HG03565 (cell line): ENCODE measurements around the gene ABCC6.

Experiments used
- ATAC-seq: cut with Tn5 transposase; IDR thresholded peaks from one replicate; pipeline ENCODE4 v1.9.1; 2021; ENCODE audit warnings: mild to moderate bottlenecking, moderate library complexity; ENCODE audit not compliant: unreplicated experiment

The ABCC6 gene

GRCh38 chr16:16145286-16145685, 78.0 kb downstream of the ABCC6 start:
- ATAC-seq: no peak

GRCh38 chr16:16144416-16144815, 78.9 kb downstream of the ABCC6 start:
- no peak for ATAC-seq

- no peak for ATAC-seq
Observed at GRCh38 chr16:16143931-16144330, 79.4 kb downstream of the ABCC6 start.

- no peak for ATAC-seq
Observed at GRCh38 chr16:16143038-16143763, 80.1 kb downstream of the ABCC6 start.

- no peak for ATAC-seq
Observed at GRCh38 chr16:16141784-16142396, 81.4 kb downstream of the ABCC6 start.

GRCh38 chr16:16141141-16141540, 82.2 kb downstream of the ABCC6 start:
- no peak for ATAC-seq

- ATAC-seq: no peak
Observed at GRCh38 chr16:16140537-16140936, 82.8 kb downstream of the ABCC6 start.

- ATAC-seq: no peak
Observed at GRCh38 chr16:16139806-16140205, 83.5 kb downstream of the ABCC6 start.

GRCh38 chr16:16139061-16139460, 84.2 kb downstream of the ABCC6 start:
- no peak for ATAC-seq

GRCh38 chr16:16138034-16138635, 85.2 kb downstream of the ABCC6 start:
- no peak for ATAC-seq

GRCh38 chr16:16137110-16137509, 86.2 kb downstream of the ABCC6 start:
- ATAC-seq: no peak

- no peak for ATAC-seq
Observed at GRCh38 chr16:16136588-16136987, 86.7 kb downstream of the ABCC6 start.

- ATAC-seq: no peak
Observed at GRCh38 chr16:16133943-16134604, 89.2 kb downstream of the ABCC6 start.

- ATAC-seq: no peak
Observed at GRCh38 chr16:16131659-16132058, 91.6 kb downstream of the ABCC6 start.

GRCh38 chr16:16131204-16131603, 92.1 kb downstream of the ABCC6 start:
- no peak for ATAC-seq

- no peak for ATAC-seq
Observed at GRCh38 chr16:16127469-16128116, 95.7 kb downstream of the ABCC6 start.

- ATAC-seq: no peak
Observed at GRCh38 chr16:16126896-16127295, 96.4 kb downstream of the ABCC6 start.

- ATAC-seq: no peak
Observed at GRCh38 chr16:16124974-16125373, 98.3 kb downstream of the ABCC6 start.

- ATAC-seq: no peak
Observed at GRCh38 chr16:16124438-16124837, 98.9 kb downstream of the ABCC6 start.

GRCh38 chr16:16122264-16122663, 101.0 kb downstream of the ABCC6 start:
- ATAC-seq: no peak

GRCh38 chr16:16121185-16121727, 102.0 kb downstream of the ABCC6 start:
- no peak for ATAC-seq
